Fibroblast of the aortic adventitia (primary cell): ENCODE results near the gene SCD. TPM values are rescaled to one million over a fixed set of nuclear protein-coding genes. Genes with fewer than 3 reads are reported as not detected.
A peak's percentile ranks its signal among the peaks of the same experiment; 100 is the strongest.

Experiments
- DNase-seq: peaks from one replicate; pipeline ENCODE4 v3.0.0-alpha.2; 2010; ENCODE audit warnings: low read depth
- H3K4me3 ChIP-seq: 2 replicates; pipeline ENCODE4 v1.5.1; 2011; ENCODE audit warnings: low read depth, mild to moderate bottlenecking, control low read depth, low read length, moderate library complexity
- CTCF ChIP-seq: IDR thresholded peaks from 2 replicates; pipeline ENCODE4 v1.5.1; 2011; ENCODE audit warnings: mild to moderate bottlenecking, low read length, control low read depth, inconsistent platforms; ENCODE audit not compliant: insufficient read depth
- total RNA-seq: library from RNA; depleted of rRNA; stranded (reverse); fragments of >200 nt; gene quantifications from 2 replicates; pipeline ENCODE4 v1.2.3, GENCODE V29; 2012; ENCODE audit warnings: low replicate concordance

The SCD gene
- total RNA-seq, 1 donor: 99.9 TPM

GRCh38 chr10:100350914-100351485, 4.0 kb downstream of the SCD start:
- DNase-seq: no peak
- H3K4me3 ChIP-seq: peak overlapping the region; percentile 88
- TF ChIP-seq CTCF: no peak

GRCh38 chr10:100353770-100354485, 6.9 kb downstream of the SCD start:
- DNase-seq: no peak
- H3K4me3 ChIP-seq: no peak overlapping the region
- TF ChIP-seq CTCF: no peak

GRCh38 chr10:100355086-100355485, 8.1 kb downstream of the SCD start:
- no peak for DNase-seq
- no peak for TF ChIP-seq CTCF
- H3K4me3 ChIP-seq: no peak overlapping the region

GRCh38 chr10:100356067-100357017, 9.3 kb downstream of the SCD start:
- H3K4me3 ChIP-seq: no peak overlapping the region
- TF ChIP-seq CTCF: no peak
- DNase-seq: no peak

GRCh38 chr10:100357059-100357858, 10.2 kb downstream of the SCD start:
- H3K4me3 ChIP-seq: no peak overlapping the region
- TF ChIP-seq CTCF: no peak
- DNase-seq: peak; percentile 37

GRCh38 chr10:100359030-100359432, 12.0 kb downstream of the SCD start:
- H3K4me3 ChIP-seq: no peak overlapping the region
- DNase-seq: no peak
- TF ChIP-seq CTCF: no peak
